HepG2 (cell line): ENCODE results near the gene NGFR. TPM values are rescaled to one million over a fixed set of nuclear protein-coding genes. Genes with fewer than 3 reads are reported as not detected.

Experiments
- ATF7-NPFF ChIP-seq: sonication (generic); formaldehyde crosslinking; IDR thresholded peaks from 2 replicates; pipeline ENCODE4 v1.8.1; 2023; ENCODE audit warnings: mild to moderate bottlenecking, low read depth, missing genetic modification reagents, moderate library complexity
- CHCHD3 ChIP-seq: sonication (generic); formaldehyde crosslinking; IDR thresholded peaks from 2 replicates; pipeline ENCODE4 v1.8.0; 2022; ENCODE audit warnings: mild to moderate bottlenecking, missing genetic modification reagents, moderate library complexity
- DNMT1 ChIP-seq: sonication (generic); formaldehyde crosslinking; IDR thresholded peaks from 2 replicates; pipeline ENCODE4 v1.5.1; 2020; ENCODE audit warnings: mild to moderate bottlenecking, missing genetic modification reagents
- FOXK1 ChIP-seq: sonication (generic); formaldehyde crosslinking; IDR thresholded peaks from 2 replicates; pipeline ENCODE4 v1.4.0; 2020; ENCODE audit warnings: low read depth, missing genetic modification reagents, borderline replicate concordance
- HDAC2 ChIP-seq: sonication (generic); formaldehyde crosslinking; IDR thresholded peaks from 2 replicates; pipeline ENCODE4 v1.4.0; 2020; ENCODE audit warnings: missing genetic modification reagents
- HES4 ChIP-seq: sonication (generic); formaldehyde crosslinking; IDR thresholded peaks from 2 replicates; pipeline ENCODE4 v1.9.0; 2021; ENCODE audit warnings: mild to moderate bottlenecking, missing genetic modification reagents, borderline replicate concordance
- MEIS2 ChIP-seq: sonication (generic); formaldehyde crosslinking; IDR thresholded peaks from 2 replicates; pipeline ENCODE4 v1.9.0; 2021; ENCODE audit warnings: mild to moderate bottlenecking, missing genetic modification reagents
- PCBP2 ChIP-seq: fragments of 200-400 bp; formaldehyde crosslinking; optimal IDR thresholded peaks from 2 replicates; pipeline ENCODE3; 2018; ENCODE audit warnings: low read length, low read depth; ENCODE audit not compliant: poor library complexity, severe bottlenecking
- SIN3A ChIP-seq: IDR thresholded peaks from 2 replicates; pipeline ENCODE4 v1.6.1; 2011; ENCODE audit warnings: low read depth, mild to moderate bottlenecking, control low read depth, low read length, borderline replicate concordance
- ZFP36 ChIP-seq: fragments of 150-350 bp; IDR thresholded peaks from 2 replicates; pipeline ENCODE4 v1.6.1; 2018; ENCODE audit warnings: borderline replicate concordance, low read length, low read depth; ENCODE audit not compliant: partially characterized antibody
- polyA plus RNA-seq, 8 experiments: library from polyadenylated mRNA; depleted of rRNA in 3 of 8; stranded (reverse) in 7 of 8; unstranded in 1 of 8; fragments of >200 nt; fragmentation: Illumina TruSeq in 4 of 8; extraction: Trizol in 4 of 8; gene quantifications; 2 replicates each; pipeline versions ENCODE4 v1.2.1 to v1.2.3, GENCODE V29; 2011 to 2016; ENCODE audit warnings: low read depth in 4 of 8, missing spikeins in 1 of 8, mixed read lengths in 1 of 8; ENCODE audit not compliant: insufficient read depth in 1 of 8
- total RNA-seq, 5 experiments: library from RNA; depleted of rRNA; stranded (reverse); fragments of >200 nt; fragmentation: Illumina TruSeq; extraction: Trizol; gene quantifications; 2 replicates each; pipeline ENCODE4 v1.2.3, GENCODE V29; 2016; ENCODE audit warnings: low read depth in 1 of 5
- TF ChIP-seq, protein P1 (sequence below): sonication (generic); formaldehyde crosslinking; IDR thresholded peaks from 2 replicates; pipeline ENCODE4 v1.5.0; 2020; ENCODE audit warnings: mild to moderate bottlenecking, missing genetic modification reagents
- TF ChIP-seq, protein P2 (sequence below): sonication (generic); formaldehyde crosslinking; IDR thresholded peaks from one replicate; pipeline ENCODE4 v1.5.1; 2020; ENCODE audit warnings: mild to moderate bottlenecking, missing genetic modification reagents; ENCODE audit errors: not compliant biosample characterization
- TF ChIP-seq, protein P3 (sequence below): sonication (generic); formaldehyde crosslinking; IDR thresholded peaks from 2 replicates; pipeline ENCODE4 v1.5.0; 2020; ENCODE audit warnings: mild to moderate bottlenecking, missing genetic modification reagents, moderate library complexity

NGFR gene
- total and polyA plus RNA-seq, 2 of the 13 experiments (the other 11 are each of a cell fraction or from before 2014, with no cell fraction given), result 1.1 to 1.8 TPM

DNA sequence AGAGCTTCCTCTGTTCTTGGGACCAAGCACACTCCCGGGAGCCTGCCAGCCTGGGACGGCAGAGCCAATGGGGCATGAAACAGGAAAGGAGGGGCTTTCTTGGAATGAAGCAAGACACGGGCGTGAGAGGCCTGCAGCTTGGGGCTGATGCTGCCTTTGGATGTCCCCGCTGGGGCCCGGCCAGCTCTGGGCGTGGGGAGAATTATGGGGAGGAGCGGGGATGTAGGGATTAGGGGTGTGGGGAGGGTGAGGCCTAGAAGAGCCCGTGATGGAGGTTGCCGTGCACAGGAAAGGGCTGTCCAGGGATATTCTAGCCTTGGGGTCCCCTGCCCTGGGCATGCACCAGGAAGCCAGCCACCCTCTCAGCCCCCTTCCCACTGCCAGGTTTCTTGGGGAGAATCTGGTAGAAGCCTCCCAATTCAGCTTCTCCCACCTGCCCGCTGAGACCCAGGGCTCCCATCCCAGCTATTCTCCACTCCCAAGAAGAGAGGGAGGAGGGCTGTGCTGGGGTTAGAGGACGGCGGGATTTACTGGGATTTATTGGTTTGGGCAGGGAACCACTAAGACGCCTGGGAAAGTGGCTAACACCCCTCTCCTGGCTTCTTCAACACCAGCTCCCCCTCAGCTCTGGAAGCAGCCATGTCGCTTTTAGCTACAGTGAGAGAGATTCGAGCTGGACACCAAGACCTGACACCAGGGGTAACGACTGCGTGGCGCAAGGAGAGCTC, 60.6 kb downstream of the NGFR start (continued):
- TF ChIP-seq MEIS2 (CRISPR knock-in tag), result 0 out of 2 replicates have a peak, but pooled peaks have one; percentile 19
- TF ChIP-seq HDAC2 (CRISPR knock-in tag), result no peak
- TF ChIP-seq ZFP36, result no peak
- TF ChIP-seq DNMT1, result 0 out of 2 replicates have a peak, but pooled peaks have one; percentile 10
- TF ChIP-seq, protein P1, sequence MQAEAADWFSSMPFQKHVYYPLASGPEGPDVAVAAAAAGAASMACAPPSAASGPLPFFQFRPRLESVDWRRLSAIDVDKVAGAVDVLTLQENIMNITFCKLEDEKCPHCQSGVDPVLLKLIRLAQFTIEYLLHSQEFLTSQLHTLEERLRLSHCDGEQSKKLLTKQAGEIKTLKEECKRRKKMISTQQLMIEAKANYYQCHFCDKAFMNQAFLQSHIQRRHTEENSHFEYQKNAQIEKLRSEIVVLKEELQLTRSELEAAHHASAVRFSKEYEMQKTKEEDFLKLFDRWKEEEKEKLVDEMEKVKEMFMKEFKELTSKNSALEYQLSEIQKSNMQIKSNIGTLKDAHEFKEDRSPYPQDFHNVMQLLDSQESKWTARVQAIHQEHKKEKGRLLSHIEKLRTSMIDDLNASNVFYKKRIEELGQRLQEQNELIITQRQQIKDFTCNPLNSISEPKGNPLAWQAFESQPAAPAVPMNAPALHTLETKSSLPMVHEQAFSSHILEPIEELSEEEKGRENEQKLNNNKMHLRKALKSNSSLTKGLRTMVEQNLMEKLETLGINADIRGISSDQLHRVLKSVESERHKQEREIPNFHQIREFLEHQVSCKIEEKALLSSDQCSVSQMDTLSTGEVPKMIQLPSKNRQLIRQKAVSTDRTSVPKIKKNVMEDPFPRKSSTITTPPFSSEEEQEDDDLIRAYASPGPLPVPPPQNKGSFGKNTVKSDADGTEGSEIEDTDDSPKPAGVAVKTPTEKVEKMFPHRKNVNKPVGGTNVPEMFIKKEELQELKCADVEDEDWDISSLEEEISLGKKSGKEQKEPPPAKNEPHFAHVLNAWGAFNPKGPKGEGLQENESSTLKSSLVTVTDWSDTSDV (CRISPR knock-in tag), result no peak
- no peak for TF ChIP-seq HES4 (CRISPR knock-in tag)
- TF ChIP-seq, protein P2, sequence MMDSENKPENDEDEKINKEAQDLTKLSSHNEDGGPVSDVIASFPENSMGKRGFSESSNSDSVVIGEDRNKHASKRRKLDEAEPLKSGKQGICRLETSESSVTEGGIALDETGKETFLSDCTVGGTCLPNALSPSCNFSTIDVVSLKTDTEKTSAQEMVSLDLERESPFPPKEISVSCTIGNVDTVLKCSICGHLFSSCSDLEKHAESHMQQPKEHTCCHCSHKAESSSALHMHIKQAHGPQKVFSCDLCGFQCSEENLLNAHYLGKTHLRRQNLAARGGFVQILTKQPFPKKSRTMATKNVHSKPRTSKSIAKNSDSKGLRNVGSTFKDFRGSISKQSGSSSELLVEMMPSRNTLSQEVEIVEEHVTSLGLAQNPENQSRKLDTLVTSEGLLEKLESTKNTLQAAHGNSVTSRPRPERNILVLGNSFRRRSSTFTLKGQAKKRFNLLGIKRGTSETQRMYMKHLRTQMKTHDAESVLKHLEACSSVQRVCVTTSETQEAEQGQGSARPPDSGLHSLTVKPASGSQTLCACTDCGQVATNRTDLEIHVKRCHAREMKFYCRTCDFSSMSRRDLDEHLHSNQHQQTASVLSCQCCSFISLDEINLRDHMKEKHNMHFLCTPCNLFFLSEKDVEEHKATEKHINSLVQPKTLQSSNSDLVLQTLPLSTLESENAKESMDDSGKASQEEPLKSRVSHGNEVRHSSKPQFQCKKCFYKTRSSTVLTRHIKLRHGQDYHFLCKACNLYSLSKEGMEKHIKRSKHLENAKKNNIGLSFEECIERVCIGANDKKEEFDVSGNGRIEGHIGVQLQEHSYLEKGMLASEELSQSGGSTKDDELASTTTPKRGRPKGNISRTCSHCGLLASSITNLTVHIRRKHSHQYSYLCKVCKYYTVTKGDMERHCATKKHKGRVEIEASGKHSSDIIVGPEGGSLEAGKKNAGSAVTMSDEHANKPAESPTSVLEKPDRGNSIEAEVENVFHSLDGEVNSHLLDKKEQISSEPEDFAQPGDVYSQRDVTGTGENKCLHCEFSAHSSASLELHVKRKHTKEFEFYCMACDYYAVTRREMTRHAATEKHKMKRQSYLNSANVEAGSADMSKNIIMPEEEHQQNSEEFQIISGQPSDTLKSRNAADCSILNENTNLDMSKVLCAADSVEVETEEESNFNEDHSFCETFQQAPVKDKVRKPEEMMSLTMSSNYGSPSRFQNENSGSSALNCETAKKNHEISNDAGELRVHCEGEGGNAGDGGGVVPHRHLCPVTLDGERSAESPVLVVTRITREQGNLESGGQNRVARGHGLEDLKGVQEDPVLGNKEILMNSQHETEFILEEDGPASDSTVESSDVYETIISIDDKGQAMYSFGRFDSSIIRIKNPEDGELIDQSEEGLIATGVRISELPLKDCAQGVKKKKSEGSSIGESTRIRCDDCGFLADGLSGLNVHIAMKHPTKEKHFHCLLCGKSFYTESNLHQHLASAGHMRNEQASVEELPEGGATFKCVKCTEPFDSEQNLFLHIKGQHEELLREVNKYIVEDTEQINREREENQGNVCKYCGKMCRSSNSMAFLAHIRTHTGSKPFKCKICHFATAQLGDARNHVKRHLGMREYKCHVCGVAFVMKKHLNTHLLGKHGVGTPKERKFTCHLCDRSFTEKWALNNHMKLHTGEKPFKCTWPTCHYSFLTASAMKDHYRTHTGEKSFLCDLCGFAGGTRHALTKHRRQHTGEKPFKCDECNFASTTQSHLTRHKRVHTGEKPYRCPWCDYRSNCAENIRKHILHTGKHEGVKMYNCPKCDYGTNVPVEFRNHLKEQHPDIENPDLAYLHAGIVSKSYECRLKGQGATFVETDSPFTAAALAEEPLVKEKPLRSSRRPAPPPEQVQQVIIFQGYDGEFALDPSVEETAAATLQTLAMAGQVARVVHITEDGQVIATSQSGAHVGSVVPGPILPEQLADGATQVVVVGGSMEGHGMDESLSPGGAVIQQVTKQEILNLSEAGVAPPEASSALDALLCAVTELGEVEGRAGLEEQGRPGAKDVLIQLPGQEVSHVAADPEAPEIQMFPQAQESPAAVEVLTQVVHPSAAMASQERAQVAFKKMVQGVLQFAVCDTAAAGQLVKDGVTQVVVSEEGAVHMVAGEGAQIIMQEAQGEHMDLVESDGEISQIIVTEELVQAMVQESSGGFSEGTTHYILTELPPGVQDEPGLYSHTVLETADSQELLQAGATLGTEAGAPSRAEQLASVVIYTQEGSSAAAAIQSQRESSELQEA, result no peak
- TF ChIP-seq CHCHD3 (CRISPR knock-in tag), result 0 out of 2 replicates have a peak, but pooled peaks have one; percentile 44
- TF ChIP-seq SIN3A, result no peak
- TF ChIP-seq ATF7-NPFF (CRISPR knock-in tag), result 0 out of 2 replicates have a peak, but pooled peaks have one; percentile 21
- peak; percentile 89 for TF ChIP-seq PCBP2
- TF ChIP-seq, protein P3, sequence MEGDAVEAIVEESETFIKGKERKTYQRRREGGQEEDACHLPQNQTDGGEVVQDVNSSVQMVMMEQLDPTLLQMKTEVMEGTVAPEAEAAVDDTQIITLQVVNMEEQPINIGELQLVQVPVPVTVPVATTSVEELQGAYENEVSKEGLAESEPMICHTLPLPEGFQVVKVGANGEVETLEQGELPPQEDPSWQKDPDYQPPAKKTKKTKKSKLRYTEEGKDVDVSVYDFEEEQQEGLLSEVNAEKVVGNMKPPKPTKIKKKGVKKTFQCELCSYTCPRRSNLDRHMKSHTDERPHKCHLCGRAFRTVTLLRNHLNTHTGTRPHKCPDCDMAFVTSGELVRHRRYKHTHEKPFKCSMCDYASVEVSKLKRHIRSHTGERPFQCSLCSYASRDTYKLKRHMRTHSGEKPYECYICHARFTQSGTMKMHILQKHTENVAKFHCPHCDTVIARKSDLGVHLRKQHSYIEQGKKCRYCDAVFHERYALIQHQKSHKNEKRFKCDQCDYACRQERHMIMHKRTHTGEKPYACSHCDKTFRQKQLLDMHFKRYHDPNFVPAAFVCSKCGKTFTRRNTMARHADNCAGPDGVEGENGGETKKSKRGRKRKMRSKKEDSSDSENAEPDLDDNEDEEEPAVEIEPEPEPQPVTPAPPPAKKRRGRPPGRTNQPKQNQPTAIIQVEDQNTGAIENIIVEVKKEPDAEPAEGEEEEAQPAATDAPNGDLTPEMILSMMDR (CRISPR knock-in tag), result 0 out of 2 replicates have a peak, but pooled peaks have one; percentile 1
- no peak for TF ChIP-seq FOXK1 (CRISPR knock-in tag)
